AG04450 (cell line): Measurements from ENCODE around the gene GAPDHS. TPM values are rescaled to one million over a fixed set of nuclear protein-coding genes. Genes with fewer than 3 reads are reported as not detected.

Source experiments
- CTCF ChIA-PET: fragments of 300-600, 350-600 bp; formaldehyde crosslinking; extraction: SDS; loops from one replicate; lab custom pipeline; 2022; ENCODE audit warnings: antibody characterized with exemption, inconsistent platforms; lab: Charles Lee
- POLR2A ChIA-PET: fragments of 350-600 bp; formaldehyde crosslinking; extraction: SDS; loops from one replicate; lab custom pipeline; 2021; ENCODE audit warnings: antibody characterized with exemption, inconsistent platforms; lab: Yijun Ruan, JAX
- DNase-seq: peaks from one replicate; pipeline ENCODE4 v3.0.0-alpha.2; 2011; ENCODE audit warnings: low read depth, low spot score
- H3K27ac ChIP-seq: one replicate; pipeline ENCODE4 v1.5.1; 2012; ENCODE audit warnings: low read depth, low read length, control low read depth
- H3K27me3 ChIP-seq: one replicate; pipeline ENCODE4 v1.6.0; 2012; ENCODE audit warnings: low read length; ENCODE audit not compliant: control insufficient read depth, insufficient read depth
- H3K4me3 ChIP-seq: 2 replicates; pipeline ENCODE4 v1.5.1; 2011; ENCODE audit warnings: mild to moderate bottlenecking, low read depth, low read length, control low read depth
- H3K9me3 ChIP-seq: 2 replicates; pipeline ENCODE4 v1.5.1; 2012; ENCODE audit warnings: low read length; ENCODE audit not compliant: control insufficient read depth, insufficient read depth
- polyA plus RNA-seq: library from polyadenylated mRNA; depleted of rRNA; stranded (reverse); fragments of >200 nt; gene quantifications from 2 replicates; pipeline ENCODE4 v1.2.3, GENCODE V29; 2011
- TF ChIP-seq, protein P1 (sequence below): IDR thresholded peaks from 2 replicates; pipeline ENCODE4 v1.5.1; 2011; ENCODE audit warnings: low read depth, low read length, control low read depth, inconsistent platforms

The GAPDHS gene
- polyA plus RNA-seq, 1 experiment, result not detected

DNA sequence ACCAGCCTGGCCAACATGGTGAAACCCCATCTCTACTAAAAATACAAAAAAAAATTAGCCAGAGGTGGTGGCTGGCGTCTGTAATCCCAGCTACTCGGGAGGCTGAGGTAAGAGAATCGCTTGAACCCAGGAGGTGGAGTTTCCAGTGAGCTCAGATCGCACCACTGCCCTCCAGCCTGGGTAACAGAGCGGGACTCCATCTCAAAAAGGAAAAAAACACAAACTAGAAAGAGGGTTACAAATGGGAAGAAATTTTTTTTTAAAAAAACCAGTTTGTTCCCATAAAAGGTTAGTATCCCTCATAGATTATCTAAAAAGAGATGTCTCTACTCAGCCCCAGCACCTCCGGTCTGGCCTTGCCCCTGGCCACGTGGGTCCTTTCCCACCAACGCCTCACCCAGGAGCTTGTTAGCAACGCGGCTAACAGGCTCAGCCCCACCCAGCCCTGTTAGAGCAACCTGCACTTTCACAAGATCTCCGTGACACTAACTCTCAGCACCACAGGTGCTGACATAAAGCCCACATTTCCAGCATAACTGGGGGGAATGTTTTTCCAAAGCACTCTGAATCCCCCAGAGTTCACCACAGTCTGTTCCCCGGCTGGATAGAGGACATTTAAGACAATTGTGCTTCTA lies 24.1 kb upstream of the GAPDHS start:
- ChIA-PET POLR2A (no interaction called here), CTCF (interaction anchor here (0.9 to 2.6 kb wide), 7 partner anchors 7 to 156 kb away, joined by 3 to 15 read pairs (median 3); no protein-coding TSS in a partner anchor)
- Histone ChIP-seq H3K9me3 (peaks cover 3% of the 10 kb centered on the region; the same call in 1 of the 2 replicates), H3K27ac (no peak overlapping the region), H3K4me3 (no peak overlapping the region), H3K27me3 (peaks cover 48% of the 10 kb centered on the region)
- TF ChIP-seq, protein P1, sequence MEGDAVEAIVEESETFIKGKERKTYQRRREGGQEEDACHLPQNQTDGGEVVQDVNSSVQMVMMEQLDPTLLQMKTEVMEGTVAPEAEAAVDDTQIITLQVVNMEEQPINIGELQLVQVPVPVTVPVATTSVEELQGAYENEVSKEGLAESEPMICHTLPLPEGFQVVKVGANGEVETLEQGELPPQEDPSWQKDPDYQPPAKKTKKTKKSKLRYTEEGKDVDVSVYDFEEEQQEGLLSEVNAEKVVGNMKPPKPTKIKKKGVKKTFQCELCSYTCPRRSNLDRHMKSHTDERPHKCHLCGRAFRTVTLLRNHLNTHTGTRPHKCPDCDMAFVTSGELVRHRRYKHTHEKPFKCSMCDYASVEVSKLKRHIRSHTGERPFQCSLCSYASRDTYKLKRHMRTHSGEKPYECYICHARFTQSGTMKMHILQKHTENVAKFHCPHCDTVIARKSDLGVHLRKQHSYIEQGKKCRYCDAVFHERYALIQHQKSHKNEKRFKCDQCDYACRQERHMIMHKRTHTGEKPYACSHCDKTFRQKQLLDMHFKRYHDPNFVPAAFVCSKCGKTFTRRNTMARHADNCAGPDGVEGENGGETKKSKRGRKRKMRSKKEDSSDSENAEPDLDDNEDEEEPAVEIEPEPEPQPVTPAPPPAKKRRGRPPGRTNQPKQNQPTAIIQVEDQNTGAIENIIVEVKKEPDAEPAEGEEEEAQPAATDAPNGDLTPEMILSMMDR, result no peak
- no peak for DNase-seq

DNA sequence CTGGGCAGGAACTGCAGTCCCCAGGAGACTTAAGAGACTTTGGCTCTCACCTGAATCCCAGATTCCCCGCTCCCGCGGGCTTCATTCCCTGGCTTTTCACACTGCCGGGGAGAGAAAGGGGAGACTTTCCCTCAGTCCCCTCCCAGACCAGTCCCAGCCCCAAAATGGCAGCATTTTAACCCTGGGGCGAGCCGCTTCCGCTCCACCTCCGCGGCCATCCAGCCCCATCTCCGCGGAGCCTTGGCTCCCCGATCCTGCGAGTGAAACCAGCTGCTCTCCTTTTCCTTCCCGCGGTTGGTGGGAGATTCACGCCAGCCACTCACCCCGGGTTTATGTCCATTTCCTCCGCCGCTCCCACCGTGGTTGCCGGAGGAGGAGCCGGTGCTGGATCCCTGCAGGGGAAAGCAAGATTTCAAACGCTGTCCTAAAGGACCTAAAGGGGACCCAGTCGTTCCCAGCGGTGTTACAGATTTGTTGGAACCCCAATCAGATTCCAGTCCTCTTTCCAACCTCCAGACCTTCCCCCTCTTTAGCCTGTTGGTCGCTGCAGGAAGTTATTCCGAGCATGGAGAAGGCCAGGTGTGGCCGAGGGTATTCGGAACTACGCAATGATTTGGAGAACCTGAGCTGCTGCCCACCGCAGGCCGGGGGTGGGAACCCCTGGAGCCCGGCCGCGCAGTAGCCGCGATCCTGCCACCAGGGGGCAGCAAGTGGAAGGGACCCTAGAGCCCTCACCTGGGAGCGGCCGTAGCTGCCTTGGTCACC lies 23.2 kb upstream of the GAPDHS start:
- peaks cover 47% of the 10 kb centered on the region for H3K27me3 ChIP-seq
- DNase-seq, result no peak
- H3K27ac ChIP-seq, result no peak overlapping the region
- TF ChIP-seq, protein P1, result peak; percentile 89
- peaks cover 3% of the 10 kb centered on the region; the same call in 1 of the 2 replicates for H3K9me3 ChIP-seq
- ChIA-PET CTCF (interaction anchor here (0.5 to 2.0 kb wide), 16 partner anchors 8 to 398 kb away, joined by 3 to 17 read pairs (median 4); partner anchors contain the start of genes COX6B1 and HAUS5), POLR2A (interaction anchor here (0.6 kb wide), 1 partner anchor 87 kb away, joined by 3 read pairs; no protein-coding TSS in a partner anchor)
- peak overlapping the region; percentile 41 for H3K4me3 ChIP-seq

DNA sequence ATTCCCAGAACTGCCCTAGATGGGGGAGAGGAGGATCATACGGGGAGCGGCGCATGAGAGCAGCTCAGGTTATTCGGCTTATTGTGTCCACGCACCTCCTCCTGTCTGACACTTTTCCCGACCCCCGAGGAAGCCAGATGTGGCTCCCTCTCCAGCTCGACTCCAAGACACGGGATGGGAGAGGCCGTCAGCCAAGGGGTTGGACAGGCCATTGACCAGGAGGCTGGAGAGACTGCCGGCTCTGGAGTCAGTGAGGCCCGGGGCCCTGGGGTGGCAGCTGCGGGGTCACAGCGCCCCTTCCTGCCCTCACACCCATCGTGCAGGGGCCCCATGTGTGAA lies 22.7 kb upstream of the GAPDHS start:
- peaks cover 42% of the 10 kb centered on the region for H3K27me3 ChIP-seq
- peaks cover 3% of the 10 kb centered on the region; the same call in 1 of the 2 replicates for H3K9me3 ChIP-seq
- DNase-seq, result no peak
- TF ChIP-seq, protein P1, result no peak
- ChIA-PET CTCF (interaction anchor here (0.5 to 2.0 kb wide), 13 partner anchors 8 to 246 kb away, joined by 3 to 17 read pairs (median 4); partner anchors contain the start of genes COX6B1 and HAUS5), POLR2A (interaction anchor here (0.6 kb wide), 1 partner anchor 86 kb away, joined by 3 read pairs; no protein-coding TSS in a partner anchor)
- no peak overlapping the region for H3K27ac ChIP-seq
- no peak overlapping the region; the same call in 1 of the 2 replicates for H3K4me3 ChIP-seq

DNA sequence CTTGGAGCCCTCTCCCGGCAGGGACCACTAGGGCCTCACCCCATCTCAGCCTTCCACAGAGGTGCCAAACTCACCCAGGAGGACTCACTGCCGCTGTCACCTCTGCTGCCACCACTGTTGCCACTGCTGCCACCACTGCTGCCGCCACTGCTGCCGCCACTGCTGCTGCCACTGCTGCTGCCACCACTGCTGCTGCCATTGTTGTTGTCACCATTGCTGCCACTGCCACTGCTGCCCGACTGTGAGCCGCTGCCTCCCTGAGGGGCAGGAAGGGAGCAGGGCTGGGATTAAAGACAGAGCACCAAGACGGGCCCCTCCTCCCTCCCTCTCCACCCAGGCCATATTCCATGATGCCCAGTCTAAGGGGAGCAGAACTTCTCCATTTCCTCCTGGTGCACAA lies 21.9 kb upstream of the GAPDHS start:
- no peak for DNase-seq
- ChIA-PET CTCF (interaction anchor here (1.0 to 2.0 kb wide), 5 partner anchors 16 to 247 kb away, joined by 3 to 17 read pairs (median 5); partner anchors contain the start of gene COX6B1), POLR2A (no interaction called here)
- TF ChIP-seq, protein P1, result no peak
- H3K27ac ChIP-seq, result no peak overlapping the region
- H3K4me3 ChIP-seq, result no peak overlapping the region
- H3K27me3 ChIP-seq, result peaks cover 35% of the 10 kb centered on the region
- peaks cover 3% of the 10 kb centered on the region; the same call in 1 of the 2 replicates for H3K9me3 ChIP-seq
